GM12873 (cell line): ENCODE data around the gene LIX1L.

Experiments used
- TF ChIP-seq, protein P1 (sequence below): IDR thresholded peaks from 2 replicates; pipeline ENCODE4 v1.5.1; 2012; ENCODE audit warnings: low read depth, mild to moderate bottlenecking, moderate library complexity, low read length, control low read depth; ENCODE audit not compliant: insufficient read depth; ENCODE audit errors: missing control alignments

LIX1L gene

DNA sequence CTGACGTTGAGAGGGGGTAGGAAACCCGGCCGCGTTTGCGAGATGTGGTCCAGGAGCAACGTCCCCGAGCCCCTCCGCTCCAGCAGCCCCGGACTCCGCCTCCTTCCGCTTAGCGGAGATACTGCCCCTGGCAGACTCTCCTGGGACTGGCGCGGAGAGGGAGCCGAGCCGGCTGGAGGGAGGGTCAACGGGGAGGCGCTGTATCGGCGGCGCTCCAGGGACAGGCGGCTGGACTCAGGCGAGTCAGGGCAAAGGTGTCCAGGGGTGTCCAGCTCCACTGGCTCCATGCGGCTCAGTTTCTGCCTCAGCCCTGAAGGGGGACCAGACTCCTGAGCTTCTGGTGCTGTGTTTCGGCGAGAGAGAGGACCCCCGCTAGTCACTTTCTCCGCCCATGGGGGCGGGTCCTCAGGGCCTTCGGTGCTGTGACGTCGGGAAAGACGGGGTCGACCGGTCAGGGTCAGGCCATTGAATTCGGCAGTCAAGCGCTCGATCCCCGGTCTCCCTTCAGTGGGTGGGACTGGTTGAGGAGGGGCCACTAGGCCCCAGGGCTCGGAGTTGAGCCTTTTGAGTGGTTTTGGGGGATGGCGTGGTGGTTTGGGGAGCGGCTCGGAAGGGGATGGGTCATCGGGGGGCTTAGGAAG is 2.8 kb upstream of the LIX1L start:
- TF ChIP-seq, protein P1, sequence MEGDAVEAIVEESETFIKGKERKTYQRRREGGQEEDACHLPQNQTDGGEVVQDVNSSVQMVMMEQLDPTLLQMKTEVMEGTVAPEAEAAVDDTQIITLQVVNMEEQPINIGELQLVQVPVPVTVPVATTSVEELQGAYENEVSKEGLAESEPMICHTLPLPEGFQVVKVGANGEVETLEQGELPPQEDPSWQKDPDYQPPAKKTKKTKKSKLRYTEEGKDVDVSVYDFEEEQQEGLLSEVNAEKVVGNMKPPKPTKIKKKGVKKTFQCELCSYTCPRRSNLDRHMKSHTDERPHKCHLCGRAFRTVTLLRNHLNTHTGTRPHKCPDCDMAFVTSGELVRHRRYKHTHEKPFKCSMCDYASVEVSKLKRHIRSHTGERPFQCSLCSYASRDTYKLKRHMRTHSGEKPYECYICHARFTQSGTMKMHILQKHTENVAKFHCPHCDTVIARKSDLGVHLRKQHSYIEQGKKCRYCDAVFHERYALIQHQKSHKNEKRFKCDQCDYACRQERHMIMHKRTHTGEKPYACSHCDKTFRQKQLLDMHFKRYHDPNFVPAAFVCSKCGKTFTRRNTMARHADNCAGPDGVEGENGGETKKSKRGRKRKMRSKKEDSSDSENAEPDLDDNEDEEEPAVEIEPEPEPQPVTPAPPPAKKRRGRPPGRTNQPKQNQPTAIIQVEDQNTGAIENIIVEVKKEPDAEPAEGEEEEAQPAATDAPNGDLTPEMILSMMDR = no peak

DNA sequence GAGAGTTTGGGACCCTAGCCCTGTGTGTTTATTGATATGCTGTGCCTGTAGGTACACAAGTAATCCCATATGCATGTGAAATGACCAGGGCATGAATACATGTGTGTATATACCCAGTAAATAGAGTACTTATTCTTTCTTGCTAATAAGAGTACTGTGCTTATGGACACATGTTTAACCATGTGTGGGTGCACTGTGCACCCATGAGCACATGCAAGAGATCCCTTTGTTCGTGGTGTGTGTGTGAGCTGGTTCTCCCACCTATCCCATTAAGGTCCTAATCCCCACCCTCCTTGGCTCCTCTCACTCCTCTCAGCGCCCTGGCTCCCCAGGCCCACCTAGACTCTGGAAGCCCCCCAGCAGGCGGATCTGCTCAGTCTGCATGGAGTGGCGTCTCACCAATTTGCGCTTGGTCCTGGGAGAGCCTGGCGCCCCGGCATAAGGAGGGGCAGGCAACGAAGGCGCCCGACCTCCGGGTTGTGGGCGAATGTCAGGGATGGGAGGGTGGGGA is 2.2 kb upstream of the LIX1L start:
- TF ChIP-seq, protein P1 = no peak

DNA sequence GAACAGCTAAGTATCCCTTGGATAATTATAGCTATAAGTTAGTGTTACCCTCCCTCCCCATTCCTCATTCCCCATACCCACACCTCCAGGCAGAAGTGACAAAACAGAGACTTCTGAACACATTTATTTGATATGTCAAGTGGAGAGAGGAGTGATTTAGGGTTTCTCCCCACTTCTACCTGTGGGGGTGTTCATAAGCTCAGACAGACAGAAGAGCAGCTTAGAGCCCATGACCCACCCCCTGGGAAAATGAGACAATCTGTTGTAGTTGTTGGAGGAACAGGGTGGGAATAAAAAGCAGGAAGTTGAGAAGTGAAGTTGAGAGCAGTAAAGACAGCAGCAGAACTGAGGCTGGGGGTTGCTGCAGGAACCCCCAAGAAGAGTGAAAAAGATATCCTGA is 1.5 kb upstream of the LIX1L start:
- TF ChIP-seq, protein P1 = no peak

DNA sequence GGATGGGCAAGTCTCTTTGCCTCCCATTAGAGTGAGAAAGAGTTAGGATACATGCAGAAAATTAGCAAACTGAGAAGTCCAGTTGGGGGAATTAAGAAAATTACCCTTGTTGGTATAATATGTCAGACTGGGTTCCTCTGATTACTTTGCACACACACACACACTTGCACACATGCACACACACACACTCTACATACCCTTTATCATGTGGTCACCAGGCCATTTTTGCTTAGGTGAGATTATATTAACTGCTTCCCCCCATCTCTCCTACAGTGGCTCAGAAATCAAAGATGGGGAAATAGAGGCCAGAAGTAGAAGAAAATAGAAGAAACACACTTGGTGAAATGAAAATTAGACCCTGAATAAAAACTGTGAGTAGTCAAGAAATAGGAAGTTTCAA is 917 bp upstream of the LIX1L start:
- TF ChIP-seq, protein P1 = no peak

DNA sequence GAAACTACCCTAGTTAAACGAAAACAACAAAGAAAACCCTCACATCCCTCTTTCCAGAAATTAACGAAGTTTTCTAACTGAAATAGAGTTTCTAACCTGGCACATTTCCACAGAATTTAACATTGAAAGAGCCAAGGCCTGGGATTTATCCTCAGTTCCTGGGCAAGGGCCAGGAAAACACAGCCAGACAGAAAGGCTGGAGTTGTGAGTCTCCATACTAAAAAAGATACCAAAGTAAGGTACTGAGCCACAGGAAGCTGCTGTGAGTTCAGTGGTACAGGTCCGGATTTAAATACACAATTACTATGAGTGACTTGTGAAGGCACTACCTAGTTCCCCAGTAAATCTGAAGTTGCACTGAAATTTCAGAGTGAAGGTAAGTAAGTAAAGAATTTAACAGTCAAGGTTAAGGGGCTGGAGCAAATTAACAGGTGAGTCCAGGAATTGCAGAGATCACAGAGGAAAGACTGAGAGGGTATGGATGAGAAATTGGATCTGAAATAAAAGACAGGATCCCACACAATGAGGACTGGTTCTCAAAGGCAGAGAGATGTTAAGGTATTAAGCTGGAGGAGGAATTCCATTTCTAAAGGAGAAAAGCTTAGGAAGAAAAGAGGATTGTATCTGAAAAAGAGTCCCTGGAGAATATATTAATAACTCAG is 905 bp downstream of the LIX1L start:
- TF ChIP-seq, protein P1 = no peak

DNA sequence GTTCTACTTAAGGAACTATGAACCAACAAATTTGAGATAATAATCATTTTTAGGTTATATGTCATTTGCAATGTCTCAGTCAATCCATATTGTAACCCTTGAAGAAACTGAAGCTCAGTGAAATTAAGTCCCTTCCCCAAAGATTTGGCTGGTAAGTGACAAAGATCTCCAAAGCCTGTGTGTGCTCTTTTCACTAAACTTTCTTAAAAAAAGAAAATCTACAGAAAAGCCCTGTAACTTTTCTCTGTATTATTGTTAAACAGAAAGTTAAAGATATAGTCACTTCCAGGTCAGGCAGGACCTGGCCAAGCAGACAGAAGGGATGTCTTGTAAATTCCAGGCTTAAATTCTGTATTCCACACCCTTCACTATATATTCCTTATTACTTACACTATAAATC is 1.5 kb downstream of the LIX1L start:
- TF ChIP-seq, protein P1 = no peak

DNA sequence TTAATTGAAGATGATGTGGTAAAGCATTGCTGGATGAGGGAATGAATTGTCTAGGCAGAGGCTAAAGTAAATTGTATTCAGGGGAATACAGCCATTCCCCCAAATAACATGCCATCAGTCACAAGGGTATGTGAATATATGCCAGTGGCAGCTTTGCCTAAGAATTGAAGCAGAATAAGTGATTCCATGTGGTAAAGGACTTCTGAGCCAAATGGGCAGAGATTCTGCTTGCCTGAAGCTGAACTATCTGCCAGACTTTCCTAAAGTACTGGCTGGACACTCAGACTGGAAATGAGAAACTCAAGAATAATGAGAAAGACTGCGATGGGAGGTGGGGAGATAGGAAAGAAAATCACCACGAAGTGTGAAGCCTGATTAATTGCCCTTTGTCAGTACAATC is 2.4 kb downstream of the LIX1L start:
- TF ChIP-seq, protein P1 = no peak
